ENCODE results near the gene GNLY.
A peak's percentile ranks its signal among the peaks of the same experiment; 100 is the strongest.

GNLY gene

DNA sequence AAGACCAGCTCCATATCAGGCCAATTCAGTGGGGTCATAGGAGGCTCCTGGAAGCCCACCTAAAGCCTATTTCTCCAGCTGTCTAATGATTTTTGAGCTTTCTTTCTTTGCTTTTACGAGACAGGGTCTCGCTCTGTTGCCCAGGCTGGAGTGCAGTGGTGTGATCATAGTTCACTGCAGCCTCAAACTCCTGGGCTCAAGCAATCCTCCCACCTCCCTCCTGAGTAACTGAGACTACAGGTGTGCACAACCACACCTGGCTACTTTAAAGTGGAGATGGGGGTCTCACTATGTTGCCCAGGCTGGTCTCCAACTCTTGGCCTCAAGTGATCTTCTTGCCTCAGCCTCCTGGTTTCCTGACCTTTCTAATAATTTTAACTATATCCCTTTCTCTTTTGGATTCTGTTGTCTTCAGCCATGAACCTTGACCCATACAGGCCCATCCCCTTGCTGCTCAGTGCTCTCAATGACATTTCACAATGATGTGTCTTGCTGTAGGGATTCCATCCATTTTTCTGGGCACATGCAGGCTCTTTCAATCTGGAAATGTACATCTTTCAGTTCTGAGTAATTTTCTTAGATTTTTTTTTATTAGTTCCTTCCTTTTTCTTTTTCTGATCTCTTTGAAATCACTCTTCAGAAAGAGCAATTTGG lies 29.7 kb downstream of the GNLY start:
- H3K27me3 ChIP-seq (replicated peaks; ENCODE audit: control insufficient read depth, insufficient read depth, low read length, poor library complexity, severe bottlenecking) = no peaks in the 10 kb centered on the region
- no peak for DNase-seq
- no peak overlapping the region for H3K27ac ChIP-seq (ENCODE audit: insufficient read depth, low read length, poor library complexity, severe bottlenecking)
- no peaks in the 10 kb centered on the region for H3K36me3 ChIP-seq (ENCODE audit: control insufficient read depth, insufficient read depth, low read length)
- no peaks in the 10 kb centered on the region for H3K4me1 ChIP-seq (ENCODE audit: control insufficient read depth, insufficient read depth, low read length, poor library complexity, severe bottlenecking)
- H3K4me3 ChIP-seq (ENCODE audit: insufficient read depth, low read depth, low read length, poor library complexity, severe bottlenecking) = no peak overlapping the region
- no peaks in the 10 kb centered on the region for H3K9me3 ChIP-seq (ENCODE audit: control insufficient read depth, low read length)

- no peak for DNase-seq
- H3K9me3 ChIP-seq (ENCODE audit: control insufficient read depth, low read length) = no peaks in the 10 kb centered on the region
- no peak overlapping the region for H3K27ac ChIP-seq (ENCODE audit: insufficient read depth, low read length, poor library complexity, severe bottlenecking)
- no peaks in the 10 kb centered on the region for H3K4me1 ChIP-seq (ENCODE audit: control insufficient read depth, insufficient read depth, low read length, poor library complexity, severe bottlenecking)
- H3K36me3 ChIP-seq (ENCODE audit: control insufficient read depth, insufficient read depth, low read length) = no peaks in the 10 kb centered on the region
- no peak overlapping the region for H3K4me3 ChIP-seq (ENCODE audit: insufficient read depth, low read depth, low read length, poor library complexity, severe bottlenecking)
- H3K27me3 ChIP-seq (replicated peaks; ENCODE audit: control insufficient read depth, insufficient read depth, low read length, poor library complexity, severe bottlenecking) = no peaks in the 10 kb centered on the region
Observed at GRCh38 chr2:85724731-85725181, 30.6 kb downstream of the GNLY start.

DNA sequence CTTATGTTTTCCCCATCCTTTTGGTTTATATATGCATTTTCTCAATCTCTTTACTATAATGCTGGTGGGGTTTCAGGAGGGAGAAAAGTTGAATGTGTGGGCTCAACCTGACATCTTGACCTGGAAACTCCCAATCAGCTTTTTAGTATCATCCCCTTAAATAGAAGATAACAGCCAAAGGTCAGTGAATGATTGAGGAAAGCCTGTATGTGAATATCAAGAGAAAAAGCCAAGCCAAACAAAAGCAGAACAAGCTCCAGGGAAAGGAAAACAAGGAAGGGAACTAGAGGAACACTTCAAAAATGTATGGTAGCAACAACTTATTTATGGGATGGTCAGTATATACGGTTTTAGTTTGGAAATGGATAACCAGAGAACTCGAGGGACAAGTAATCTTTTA lies 31.3 kb downstream of the GNLY start:
- no peak for DNase-seq
- no peak overlapping the region for H3K4me3 ChIP-seq (ENCODE audit: insufficient read depth, low read depth, low read length, poor library complexity, severe bottlenecking)

DNA sequence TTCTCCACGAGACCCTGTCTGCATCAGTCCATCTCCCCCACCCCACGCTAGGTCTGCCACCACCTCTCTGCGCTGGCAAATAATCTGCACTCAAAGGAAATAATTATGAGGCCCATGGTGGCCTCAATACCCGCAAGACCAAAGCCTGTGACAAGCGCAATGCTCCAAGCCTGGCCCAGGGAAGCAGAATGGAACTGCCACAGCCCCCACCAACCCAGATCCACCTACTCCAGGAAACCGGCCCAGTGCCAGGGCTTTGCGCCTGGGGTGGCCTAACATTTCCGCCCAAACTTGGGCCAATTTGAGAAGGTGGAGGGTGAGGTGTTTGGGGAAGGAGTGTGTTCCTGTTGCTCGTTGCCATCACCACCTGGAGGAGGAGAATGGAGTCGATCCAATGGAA lies 33.6 kb downstream of the GNLY start:
- Histone ChIP-seq H3K9me3 (ENCODE audit: control insufficient read depth, low read length) (no peaks in the 10 kb centered on the region), H3K27me3 (replicated peaks; ENCODE audit: control insufficient read depth, insufficient read depth, low read length, poor library complexity, severe bottlenecking) (no peaks in the 10 kb centered on the region), H3K4me1 (ENCODE audit: control insufficient read depth, insufficient read depth, low read length, poor library complexity, severe bottlenecking) (no peaks in the 10 kb centered on the region), H3K27ac (ENCODE audit: insufficient read depth, low read length, poor library complexity, severe bottlenecking) (no peak overlapping the region), H3K36me3 (ENCODE audit: control insufficient read depth, insufficient read depth, low read length) (no peaks in the 10 kb centered on the region), H3K4me3 (ENCODE audit: insufficient read depth, low read depth, low read length, poor library complexity, severe bottlenecking) (no peak overlapping the region)
- no peak for DNase-seq

More for the DNA sequence above, 31.3 kb downstream of the GNLY start:
- H3K27ac ChIP-seq (ENCODE audit: insufficient read depth, low read length, poor library complexity, severe bottlenecking) = no peak overlapping the region
- H3K36me3 ChIP-seq (ENCODE audit: control insufficient read depth, insufficient read depth, low read length) = no peaks in the 10 kb centered on the region
- no peaks in the 10 kb centered on the region for H3K27me3 ChIP-seq (replicated peaks; ENCODE audit: control insufficient read depth, insufficient read depth, low read length, poor library complexity, severe bottlenecking)
- H3K9me3 ChIP-seq (ENCODE audit: control insufficient read depth, low read length) = no peaks in the 10 kb centered on the region
- H3K4me1 ChIP-seq (ENCODE audit: control insufficient read depth, insufficient read depth, low read length, poor library complexity, severe bottlenecking) = no peaks in the 10 kb centered on the region

GRCh38 chr2:85728342-85728741 lies 34.2 kb downstream of the GNLY start:
- H3K27me3 ChIP-seq (replicated peaks; ENCODE audit: control insufficient read depth, insufficient read depth, low read length, poor library complexity, severe bottlenecking) = no peaks in the 10 kb centered on the region
- H3K4me3 ChIP-seq (ENCODE audit: insufficient read depth, low read depth, low read length, poor library complexity, severe bottlenecking) = no peak overlapping the region

DNA sequence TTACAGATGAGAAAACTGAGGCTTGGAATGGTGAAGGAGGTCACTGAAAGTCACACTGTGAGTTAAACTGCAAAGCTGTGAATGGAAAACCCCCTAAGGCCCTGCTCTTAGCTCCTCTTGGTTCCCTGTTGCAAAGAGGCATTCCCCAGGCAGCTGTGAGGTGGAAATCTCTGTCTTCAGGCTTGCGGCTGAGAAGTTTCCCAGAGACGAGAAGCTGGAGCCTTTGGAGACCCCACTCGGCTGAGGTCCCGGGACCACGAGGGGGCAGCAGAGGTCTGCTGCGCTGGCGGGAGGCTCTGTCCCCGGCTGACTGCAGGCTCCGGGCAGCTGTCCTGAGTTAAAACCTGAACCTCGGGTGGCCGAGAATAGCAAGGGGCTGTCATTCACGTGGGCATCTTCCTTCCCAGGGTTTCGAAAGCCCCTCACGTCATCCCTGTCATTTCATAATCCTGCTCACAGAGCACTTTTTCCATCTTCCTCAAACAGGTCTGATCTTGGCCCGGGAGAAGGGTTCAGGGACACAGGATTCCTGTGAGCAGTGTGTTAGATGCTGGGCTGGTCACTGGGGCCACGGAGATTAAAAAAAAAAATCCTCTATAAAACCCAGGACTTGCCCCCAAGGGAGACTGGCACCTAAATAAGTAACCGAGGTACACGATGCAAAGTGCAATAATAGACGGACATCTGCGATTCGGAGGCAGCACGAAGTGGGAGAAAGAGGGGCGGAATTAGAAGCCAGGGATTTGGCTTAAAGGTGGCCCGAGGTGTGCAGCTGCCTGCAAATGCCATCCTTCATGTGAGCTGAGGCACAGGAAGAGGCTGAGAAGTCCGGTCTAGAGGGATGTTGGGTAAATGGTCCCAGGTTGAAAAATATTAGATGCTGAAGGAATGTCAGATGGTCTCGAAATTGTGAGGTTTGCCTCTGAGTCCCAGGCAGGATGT lies 35.0 kb downstream of the GNLY start:
- Histone ChIP-seq H3K27me3 (replicated peaks; ENCODE audit: control insufficient read depth, insufficient read depth, low read length, poor library complexity, severe bottlenecking) (no peaks in the 10 kb centered on the region), H3K27ac (ENCODE audit: insufficient read depth, low read length, poor library complexity, severe bottlenecking) (no peak overlapping the region)

More at GRCh38 chr2:85728342-85728741, 34.2 kb downstream of the GNLY start:
- Histone ChIP-seq H3K27ac (ENCODE audit: insufficient read depth, low read length, poor library complexity, severe bottlenecking) (no peak overlapping the region), H3K9me3 (ENCODE audit: control insufficient read depth, low read length) (no peaks in the 10 kb centered on the region), H3K4me1 (ENCODE audit: control insufficient read depth, insufficient read depth, low read length, poor library complexity, severe bottlenecking) (no peaks in the 10 kb centered on the region), H3K36me3 (ENCODE audit: control insufficient read depth, insufficient read depth, low read length) (no peaks in the 10 kb centered on the region)
- DNase-seq = no peak

DNA sequence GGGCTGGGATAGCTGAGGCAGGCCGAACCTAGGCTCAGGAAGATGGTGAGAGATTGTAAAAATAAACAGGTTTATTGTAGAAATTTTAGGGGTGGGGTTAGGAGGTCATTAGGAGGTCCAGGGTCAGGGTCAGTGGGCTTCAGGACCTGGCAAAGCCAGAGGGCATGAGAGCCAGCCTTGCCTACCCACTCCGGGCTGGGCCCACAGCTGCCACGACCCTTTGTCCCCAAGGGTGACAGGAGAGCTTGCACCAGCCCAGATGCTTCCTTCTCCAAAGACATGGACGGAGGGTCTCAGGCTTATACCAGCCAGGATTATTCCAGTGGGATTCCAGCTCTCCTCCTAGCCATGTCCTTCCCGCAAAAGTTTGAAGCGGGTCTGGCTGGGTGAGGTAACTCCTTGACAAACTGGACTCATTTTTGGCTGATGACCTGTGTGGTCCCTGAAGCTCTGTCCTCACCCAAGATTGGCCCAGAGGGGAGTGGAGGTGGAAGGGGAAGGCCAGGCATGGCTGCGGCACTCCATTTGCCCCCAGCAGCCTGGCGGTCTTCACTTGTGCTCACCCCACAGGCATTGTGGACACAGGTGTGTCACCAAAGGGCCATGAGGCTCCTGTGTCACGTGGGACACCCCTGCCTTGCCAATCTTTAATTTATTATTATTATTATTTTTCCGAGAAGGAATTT lies 35.8 kb downstream of the GNLY start:
- Histone ChIP-seq H3K27ac (ENCODE audit: insufficient read depth, low read length, poor library complexity, severe bottlenecking) (no peak overlapping the region), H3K4me1 (ENCODE audit: control insufficient read depth, insufficient read depth, low read length, poor library complexity, severe bottlenecking) (no peaks in the 10 kb centered on the region), H3K9me3 (ENCODE audit: control insufficient read depth, low read length) (no peaks in the 10 kb centered on the region), H3K36me3 (ENCODE audit: control insufficient read depth, insufficient read depth, low read length) (no peaks in the 10 kb centered on the region), H3K27me3 (replicated peaks; ENCODE audit: control insufficient read depth, insufficient read depth, low read length, poor library complexity, severe bottlenecking) (no peaks in the 10 kb centered on the region), H3K4me3 (ENCODE audit: insufficient read depth, low read depth, low read length, poor library complexity, severe bottlenecking) (no peak overlapping the region)
- no peak for DNase-seq

More for the DNA sequence above, 35.0 kb downstream of the GNLY start:
- DNase-seq = peak; percentile 24 to 50 (median 32)
- Histone ChIP-seq H3K36me3 (ENCODE audit: control insufficient read depth, insufficient read depth, low read length) (no peaks in the 10 kb centered on the region), H3K9me3 (ENCODE audit: control insufficient read depth, low read length) (no peaks in the 10 kb centered on the region), H3K4me3 (ENCODE audit: insufficient read depth, low read depth, low read length, poor library complexity, severe bottlenecking) (no peak overlapping the region), H3K4me1 (ENCODE audit: control insufficient read depth, insufficient read depth, low read length, poor library complexity, severe bottlenecking) (no peaks in the 10 kb centered on the region)

GRCh38 chr2:85730686-85731230 lies 36.6 kb downstream of the GNLY start:
- Histone ChIP-seq H3K9me3 (ENCODE audit: control insufficient read depth, low read length) (no peaks in the 10 kb centered on the region), H3K4me3 (ENCODE audit: insufficient read depth, low read depth, low read length, poor library complexity, severe bottlenecking) (no peak overlapping the region), H3K36me3 (ENCODE audit: control insufficient read depth, insufficient read depth, low read length) (no peaks in the 10 kb centered on the region), H3K4me1 (ENCODE audit: control insufficient read depth, insufficient read depth, low read length, poor library complexity, severe bottlenecking) (no peaks in the 10 kb centered on the region), H3K27me3 (replicated peaks; ENCODE audit: control insufficient read depth, insufficient read depth, low read length, poor library complexity, severe bottlenecking) (no peaks in the 10 kb centered on the region), H3K27ac (ENCODE audit: insufficient read depth, low read length, poor library complexity, severe bottlenecking) (no peak overlapping the region)
- DNase-seq = no peak

DNA sequence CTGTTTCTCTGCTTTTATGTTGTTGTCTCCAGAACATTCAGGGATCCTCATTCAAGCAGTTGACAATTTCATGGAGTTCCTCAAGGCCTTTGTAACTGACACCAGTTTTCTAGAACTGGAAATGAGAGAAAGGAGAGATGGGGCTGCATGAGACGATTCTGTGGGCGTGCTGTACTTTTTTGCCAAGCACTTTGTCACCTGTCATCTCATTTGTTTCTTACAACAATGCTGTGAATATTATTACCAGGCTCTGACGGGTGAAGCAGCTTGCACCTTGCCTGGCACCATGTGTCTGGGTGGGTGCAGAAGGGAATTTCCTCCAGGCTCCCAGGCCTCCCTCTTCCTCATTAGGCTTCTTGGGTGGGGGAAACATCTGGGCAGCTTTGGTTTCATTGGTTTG lies 37.4 kb downstream of the GNLY start:
- no peak overlapping the region for H3K4me3 ChIP-seq (ENCODE audit: insufficient read depth, low read depth, low read length, poor library complexity, severe bottlenecking)
- H3K27me3 ChIP-seq (replicated peaks; ENCODE audit: control insufficient read depth, insufficient read depth, low read length, poor library complexity, severe bottlenecking) = no peaks in the 10 kb centered on the region
- H3K9me3 ChIP-seq (ENCODE audit: control insufficient read depth, low read length) = no peaks in the 10 kb centered on the region
- no peaks in the 10 kb centered on the region for H3K4me1 ChIP-seq (ENCODE audit: control insufficient read depth, insufficient read depth, low read length, poor library complexity, severe bottlenecking)
- H3K27ac ChIP-seq (ENCODE audit: insufficient read depth, low read length, poor library complexity, severe bottlenecking) = no peak overlapping the region
- no peak for DNase-seq
- H3K36me3 ChIP-seq (ENCODE audit: control insufficient read depth, insufficient read depth, low read length) = no peaks in the 10 kb centered on the region
